Stimulated activated CD4-positive, alpha-beta T cell treated with anti-CD3 and anti-CD28 coated beads, Interleukin-2, amount 100 ng/mL, for 24 hours (primary cell): Measurements from ENCODE around the gene PMM1.
"Not testable (repeated sequence)": the region's sequence is repeated elsewhere in the genome, so short reads cannot be mapped to it uniquely, and the experiment has no call there.

Experiments
- DNase-seq, 2 donors: peaks; one replicate each; pipeline ENCODE4 v3.0.0-alpha.2; 2020

PMM1 gene

DNA sequence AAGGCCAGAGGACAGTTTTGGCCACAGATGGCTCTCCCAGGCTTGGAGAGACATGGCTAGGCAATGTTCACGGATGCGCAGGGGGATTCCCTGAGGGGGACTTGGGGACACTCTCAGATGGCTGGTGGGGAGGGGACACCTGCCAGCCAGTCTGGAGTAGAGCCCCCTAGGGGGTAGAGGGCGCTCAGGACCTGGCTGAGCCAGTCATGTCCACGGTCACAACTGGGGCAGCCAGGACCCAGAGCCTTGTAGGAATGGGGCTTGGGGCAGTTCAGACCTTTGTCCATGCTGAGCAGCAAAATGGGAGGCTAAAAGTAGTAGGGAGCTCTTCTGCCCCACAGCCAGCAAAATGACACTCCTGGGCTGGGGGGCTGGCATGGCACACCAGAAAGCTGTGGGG, 27.2 kb downstream of the PMM1 start:
- no peak for DNase-seq

- DNase-seq = no peak
Observed at GRCh38 chr22:41561788-41562187, 27.9 kb downstream of the PMM1 start.

- no peak for DNase-seq
Observed at GRCh38 chr22:41561335-41561734, 28.3 kb downstream of the PMM1 start.

- DNase-seq = no peak
Observed at GRCh38 chr22:41560095-41560471, 29.6 kb downstream of the PMM1 start.

DNA sequence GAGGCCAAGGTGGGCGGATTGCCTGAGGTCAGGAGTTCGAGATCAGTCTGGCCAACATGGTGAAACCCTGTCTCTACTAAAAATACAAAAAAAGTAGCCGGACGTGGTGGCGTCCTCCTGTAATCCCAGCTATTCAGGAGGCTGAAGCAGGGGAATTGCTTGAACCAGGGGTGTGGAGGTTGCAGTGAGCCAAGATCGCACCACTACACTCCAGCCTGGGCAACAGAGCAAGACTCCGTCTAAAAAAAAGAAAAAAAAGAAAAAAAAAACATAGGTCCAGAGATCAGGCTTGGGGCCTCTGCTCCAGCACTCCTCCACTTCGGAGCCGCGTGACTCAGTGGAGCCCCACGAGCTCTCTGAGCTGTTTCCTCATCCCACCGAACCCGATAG, 31.4 kb downstream of the PMM1 start:
- not testable (repeated sequence) for DNase-seq

DNA sequence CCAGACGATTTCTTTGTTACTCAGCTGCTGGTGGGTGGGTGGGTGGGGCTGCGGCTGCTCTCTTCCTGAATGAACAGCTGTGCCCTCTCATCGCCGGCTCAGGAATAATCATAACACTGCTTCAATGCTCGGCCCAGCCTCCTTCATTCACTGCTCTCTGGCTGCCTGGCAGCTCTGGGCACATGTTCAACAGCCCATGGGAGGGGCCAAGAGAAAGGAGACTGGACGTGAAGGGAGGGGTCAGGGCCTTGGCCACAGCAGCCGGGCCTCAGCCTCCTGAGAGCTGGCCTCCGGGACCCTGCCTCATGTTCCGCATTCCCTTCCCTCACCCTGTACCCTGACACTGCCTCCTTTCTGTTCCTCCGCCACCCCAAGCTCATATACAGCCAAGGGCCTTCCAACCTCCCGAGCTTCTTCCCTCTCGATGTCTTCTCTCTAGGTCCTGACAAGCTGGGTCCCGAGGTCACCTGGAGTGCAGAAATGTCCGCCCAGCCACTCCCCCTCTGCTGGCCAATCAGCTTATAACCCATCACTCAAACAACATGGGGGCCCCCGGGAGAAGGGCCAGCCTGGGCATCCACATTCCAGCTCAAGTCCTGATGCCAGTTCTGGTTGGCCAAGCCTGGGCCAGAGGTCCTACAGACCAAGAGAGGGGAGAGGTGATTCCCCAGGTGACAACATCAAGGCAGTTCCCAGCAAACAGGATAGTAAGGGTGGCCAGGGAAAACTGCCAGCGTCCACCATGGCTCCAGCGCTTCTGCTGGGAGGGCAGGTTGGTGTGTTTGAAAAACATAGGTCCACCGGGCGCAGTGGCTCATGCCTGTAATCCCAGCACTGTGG, 32.0 kb downstream of the PMM1 start:
- peak in 1 of 2 donors; percentile 24 for DNase-seq

DNA sequence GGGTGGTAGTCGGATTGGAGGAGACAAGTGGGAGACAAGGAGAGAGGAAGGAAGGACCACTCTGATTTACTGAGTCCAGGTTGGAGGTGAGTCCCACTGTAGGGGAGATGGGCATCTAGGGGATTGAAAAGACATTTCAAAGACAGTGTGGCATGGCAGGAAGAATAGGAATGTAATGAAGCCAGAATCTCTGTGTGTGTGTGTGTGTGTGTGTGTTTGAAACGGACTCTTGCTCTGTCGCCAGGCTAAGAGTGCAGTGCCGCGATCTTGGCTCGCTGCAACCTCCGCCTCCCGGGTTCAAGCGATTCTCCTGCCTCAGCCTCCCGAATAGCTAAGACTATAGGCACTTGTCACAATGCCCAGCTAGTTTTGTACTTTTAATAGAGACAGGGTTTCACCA, 33.1 kb downstream of the PMM1 start:
- DNase-seq = no peak

GRCh38 chr22:41555325-41555982, 34.2 kb downstream of the PMM1 start:
- no peak for DNase-seq

DNA sequence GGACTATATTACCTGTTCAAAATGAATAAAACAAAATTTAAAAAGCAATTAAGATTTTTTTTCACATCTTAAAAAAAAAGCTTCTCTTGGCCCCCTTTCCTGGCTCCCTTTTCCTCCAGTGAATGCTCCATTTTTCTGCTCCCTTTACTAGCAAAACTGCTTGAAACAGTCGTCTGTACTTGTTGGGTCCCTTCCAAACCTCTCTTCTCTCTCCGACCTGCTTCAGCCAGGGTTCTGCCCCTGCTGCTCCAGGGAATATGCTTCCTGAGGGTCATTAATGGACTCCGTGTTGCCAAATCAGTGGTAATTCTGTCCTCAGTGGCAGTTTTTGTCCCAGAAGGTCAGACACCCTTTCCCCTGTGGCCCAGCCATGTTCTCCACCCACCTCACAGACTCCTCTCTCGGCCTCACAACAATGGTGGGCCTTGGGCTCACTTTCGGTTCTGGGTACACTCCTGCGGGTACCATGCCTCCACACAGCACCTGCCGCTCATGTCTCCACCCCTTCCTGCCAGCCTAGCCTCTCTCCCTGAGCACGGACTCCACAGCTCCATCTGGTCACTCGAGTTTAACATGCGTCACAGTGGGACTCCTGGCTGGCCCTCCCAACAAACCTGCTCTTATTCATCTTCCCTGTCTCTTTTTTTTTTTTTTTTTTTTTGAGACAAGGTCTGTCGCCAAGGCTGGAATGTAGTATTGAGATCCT, 37.6 kb downstream of the PMM1 start:
- DNase-seq = no peak

GRCh38 chr22:41550952-41551491, 38.6 kb downstream of the PMM1 start:
- no peak for DNase-seq

- DNase-seq = no peak
Observed at GRCh38 chr22:41548830-41549211, 40.8 kb downstream of the PMM1 start.

DNA sequence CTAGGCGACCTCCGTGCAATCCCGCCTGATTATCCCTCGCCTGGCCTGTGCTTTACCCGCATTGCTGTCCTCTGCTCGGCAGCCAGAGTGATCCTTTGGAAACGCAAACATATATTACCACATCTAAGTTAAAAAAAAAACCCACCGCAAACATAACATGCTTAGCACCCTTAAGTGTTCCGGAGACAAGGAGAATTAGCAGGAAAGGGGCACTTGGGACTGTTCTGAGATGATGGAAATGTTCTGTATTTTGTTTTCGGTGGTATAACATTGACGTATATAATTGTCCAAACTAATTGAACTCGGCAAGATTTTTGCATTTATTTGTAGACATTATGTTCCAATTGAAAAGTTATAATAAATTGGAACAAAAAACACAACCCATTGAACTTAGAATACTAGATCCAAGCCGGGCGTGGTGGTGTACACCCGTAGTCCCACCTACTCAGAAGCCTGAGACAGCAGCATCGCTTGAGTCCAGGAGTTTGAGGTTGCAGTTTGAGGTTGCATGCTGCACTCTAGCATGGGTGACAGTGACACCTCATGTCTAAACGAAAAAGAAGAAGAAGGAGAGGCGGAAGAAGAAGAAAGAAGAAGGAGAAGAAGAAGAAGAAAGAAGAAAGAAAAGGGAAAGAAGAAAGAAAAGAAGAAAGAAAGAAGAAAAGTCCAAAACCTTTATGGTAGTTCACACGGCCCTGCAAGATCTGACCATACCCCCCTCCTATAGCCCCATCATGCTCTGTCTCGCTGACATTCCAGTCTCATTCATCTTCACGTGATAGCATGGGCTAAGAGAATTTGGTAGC, 44.8 kb downstream of the PMM1 start:
- no peak for DNase-seq

GRCh38 chr22:41543854-41544670, 45.6 kb downstream of the PMM1 start, which contains the start of gene POLR3H:
Gene POLR3H (minus strand): TSS chr22:41544470. CDS start chr22:41544101, 369 bp downstream.
- DNase-seq = peak; percentile 98 to 99

GRCh38 chr22:41542224-41542623, 47.4 kb downstream of the PMM1 start:
- DNase-seq = no peak

GRCh38 chr22:41541484-41541883, 48.2 kb downstream of the PMM1 start:
- no peak for DNase-seq

- no peak for DNase-seq
Observed at GRCh38 chr22:41540365-41540764, 49.3 kb downstream of the PMM1 start.

DNA sequence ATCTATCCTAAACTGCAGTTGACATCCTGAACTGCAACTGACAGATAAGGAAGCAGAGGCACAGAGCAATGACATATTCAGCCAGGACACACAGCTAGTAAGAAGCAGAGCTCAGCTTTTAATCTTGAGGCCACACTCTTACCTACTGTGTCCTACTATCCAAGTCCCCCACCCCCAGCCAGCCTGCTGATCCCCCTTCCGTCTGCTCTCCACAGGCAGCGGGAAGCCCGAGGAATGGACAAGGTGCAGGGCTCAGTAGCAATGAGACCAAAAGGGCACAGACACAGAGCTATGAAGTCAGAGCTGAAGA, 49.7 kb downstream of the PMM1 start:
- no peak for DNase-seq

DNA sequence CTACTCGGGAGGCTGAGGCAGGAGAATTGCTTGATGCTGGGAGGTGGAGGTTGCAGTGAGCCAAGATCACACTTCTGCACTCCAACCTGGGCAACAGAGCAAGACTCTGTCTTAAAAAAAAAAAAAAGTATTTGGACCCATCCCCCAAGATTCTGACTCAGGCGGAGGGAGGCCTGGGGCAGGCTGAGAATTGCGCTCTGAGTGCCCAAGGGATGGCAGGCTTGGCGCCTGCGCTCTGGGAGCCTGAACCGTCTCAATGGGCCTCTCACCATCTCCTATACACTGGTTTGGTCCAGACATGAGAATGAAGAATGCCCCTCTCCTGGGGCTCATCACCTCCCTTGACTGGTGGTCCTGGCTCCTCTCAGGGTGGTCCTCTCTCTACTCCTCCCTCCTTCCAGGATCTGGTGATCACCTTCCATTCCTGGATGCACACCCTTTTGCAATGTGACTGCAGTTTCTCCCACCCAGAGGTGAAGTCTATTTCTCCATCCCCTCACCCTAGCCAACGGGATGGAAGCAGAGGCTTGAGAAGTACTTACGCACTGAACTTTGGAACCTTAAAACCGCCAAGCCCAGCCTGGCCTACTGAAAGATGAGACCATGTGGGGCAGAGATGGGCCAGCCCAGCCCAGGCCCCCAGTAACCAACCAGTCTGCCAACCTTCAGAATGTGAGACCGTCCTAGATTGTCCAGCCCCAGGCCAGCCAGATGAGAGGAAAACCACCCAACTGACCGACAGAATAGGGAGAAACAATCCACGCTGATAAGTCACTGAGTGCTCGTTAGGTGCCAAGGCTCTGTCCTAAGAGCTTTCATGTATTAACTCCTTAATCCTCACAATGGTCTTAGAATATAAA, 50.3 kb downstream of the PMM1 start:
- DNase-seq = no peak

DNA sequence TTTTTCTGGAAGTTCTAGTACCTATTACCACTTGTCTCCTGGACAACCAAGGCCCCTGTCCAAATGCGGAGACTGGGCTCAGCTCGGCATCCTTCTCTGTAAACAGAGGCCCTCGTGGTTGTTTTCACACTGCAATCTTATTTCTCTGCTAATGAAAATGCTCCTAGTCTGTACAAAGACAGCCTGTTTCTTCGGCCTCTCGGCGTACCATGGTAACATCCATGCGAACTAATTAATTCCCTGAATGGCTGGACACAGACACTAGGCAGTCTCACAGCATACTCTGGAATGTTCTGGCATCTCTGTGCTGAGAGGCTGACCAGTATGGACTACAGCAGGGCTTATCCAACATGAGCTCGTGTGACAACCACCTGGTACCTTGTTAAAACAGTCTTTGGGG, 51.1 kb downstream of the PMM1 start:
- DNase-seq = no peak

- no peak for DNase-seq
Observed at GRCh38 chr22:41537203-41537602, 52.4 kb downstream of the PMM1 start.

- DNase-seq = no peak
Observed at GRCh38 chr22:41535244-41535643, 54.4 kb downstream of the PMM1 start.
